ENCODE data around the gene KBTBD8.

KBTBD8 gene, protein sequence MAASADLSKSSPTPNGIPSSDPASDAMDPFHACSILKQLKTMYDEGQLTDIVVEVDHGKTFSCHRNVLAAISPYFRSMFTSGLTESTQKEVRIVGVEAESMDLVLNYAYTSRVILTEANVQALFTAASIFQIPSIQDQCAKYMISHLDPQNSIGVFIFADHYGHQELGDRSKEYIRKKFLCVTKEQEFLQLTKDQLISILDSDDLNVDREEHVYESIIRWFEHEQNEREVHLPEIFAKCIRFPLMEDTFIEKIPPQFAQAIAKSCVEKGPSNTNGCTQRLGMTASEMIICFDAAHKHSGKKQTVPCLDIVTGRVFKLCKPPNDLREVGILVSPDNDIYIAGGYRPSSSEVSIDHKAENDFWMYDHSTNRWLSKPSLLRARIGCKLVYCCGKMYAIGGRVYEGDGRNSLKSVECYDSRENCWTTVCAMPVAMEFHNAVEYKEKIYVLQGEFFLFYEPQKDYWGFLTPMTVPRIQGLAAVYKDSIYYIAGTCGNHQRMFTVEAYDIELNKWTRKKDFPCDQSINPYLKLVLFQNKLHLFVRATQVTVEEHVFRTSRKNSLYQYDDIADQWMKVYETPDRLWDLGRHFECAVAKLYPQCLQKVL

DNA sequence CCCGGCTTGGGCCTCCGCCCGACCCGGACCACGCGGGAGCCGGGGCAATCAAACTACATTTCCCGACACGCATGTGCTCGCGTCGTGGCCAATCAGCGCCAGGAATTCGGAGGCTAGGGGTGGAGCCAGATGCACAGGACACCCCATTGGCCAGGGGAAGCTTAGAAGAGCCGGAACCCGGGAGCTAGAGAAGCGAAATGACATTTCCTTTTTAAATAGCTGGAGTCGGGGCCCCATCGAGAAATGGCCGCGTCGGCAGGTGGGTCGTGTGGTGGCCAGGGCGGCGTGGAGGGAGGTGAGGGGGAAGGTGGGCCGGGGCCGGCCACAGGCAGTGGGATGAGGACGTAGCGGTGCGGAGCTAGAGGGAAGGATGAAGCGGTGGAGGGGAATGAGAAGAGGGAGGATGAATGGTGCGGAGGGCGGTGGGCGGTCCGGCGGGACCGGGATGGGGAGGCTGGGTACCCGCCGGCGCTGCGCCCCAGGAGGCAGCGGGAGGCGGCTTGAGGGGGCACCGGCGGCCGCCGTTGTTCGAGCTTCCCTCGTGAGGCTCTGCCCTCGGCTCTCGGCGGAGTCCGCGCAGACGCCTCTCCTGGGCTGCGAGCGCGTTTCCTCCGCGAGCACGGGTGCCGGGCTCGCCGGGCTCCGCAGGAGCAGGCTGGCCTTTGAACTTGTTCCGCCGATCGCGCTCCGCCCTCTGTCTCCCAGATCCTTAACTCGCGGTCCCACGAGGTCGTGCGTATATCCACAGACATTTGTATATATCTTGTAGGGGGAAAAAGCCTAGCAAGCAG lies at the start of gene KBTBD8:
Gene KBTBD8 (plus strand): TSS at position 195 of the 791 bp plus-strand sequence. CDS start 49 bp downstream, at position 244.
- DNase-seq (ENCODE audit: low read depth) = peak; percentile 72

DNA sequence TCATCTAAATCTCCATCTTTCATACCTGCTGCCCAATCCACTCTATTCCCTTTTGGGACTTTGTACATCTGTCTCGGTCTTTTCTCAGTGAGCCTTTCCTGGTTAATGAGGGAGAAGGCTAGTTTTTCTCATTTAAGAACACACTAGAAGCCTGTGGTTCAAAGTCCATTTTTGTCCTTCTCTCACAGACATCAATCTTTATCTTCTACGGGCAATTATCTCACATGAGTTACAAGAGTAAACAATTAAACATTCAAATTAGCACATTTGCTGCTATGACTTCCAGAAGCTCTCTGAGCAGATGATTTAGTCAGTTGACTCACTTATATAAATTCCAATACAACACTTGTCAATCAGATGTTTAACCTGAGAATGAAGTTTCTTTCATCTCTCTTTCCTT lies 49.3 kb upstream of the KBTBD8 start:
- DNase-seq (ENCODE audit: low read depth) = no peak

DNA sequence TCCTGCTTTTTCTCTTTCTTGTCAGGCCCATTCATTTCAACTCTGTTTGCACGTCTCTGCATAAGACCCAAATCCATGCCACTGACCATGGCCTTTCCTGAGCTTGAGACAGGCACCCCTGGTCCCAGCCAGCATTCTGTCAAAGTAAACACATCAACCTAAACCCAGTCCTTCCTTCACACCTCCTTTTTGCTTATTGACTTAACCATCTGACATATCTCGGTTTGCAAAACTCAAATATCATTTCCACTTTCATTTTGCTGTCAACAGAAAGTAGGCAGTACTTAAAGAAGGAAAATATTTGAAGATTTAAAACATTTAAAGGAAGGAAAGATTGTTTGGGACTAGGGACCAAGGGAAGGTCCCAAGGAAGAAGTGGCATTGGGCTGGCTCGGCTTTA lies 48.2 kb upstream of the KBTBD8 start:
- DNase-seq (ENCODE audit: low read depth) = no peak

DNA sequence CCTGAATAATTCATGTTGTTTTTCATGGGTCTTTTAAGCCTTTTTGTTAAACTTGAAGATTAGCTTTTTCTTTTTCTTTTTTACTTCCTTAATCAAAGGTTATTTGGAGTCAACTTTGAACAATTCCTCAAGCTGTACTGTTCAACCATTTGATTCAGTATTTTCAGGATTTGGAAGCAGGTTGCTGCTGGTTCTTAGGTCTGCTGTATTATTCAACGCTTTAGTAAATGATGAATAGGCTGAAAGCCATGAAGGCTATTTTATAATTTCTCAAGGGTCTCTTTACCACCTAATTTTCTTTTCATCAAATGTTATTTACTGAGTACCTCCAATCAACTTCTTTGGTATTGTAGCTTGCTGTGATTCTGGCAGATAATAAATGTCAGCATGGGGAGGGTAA lies 45.8 kb upstream of the KBTBD8 start:
- DNase-seq (ENCODE audit: low read depth) = no peak

DNA sequence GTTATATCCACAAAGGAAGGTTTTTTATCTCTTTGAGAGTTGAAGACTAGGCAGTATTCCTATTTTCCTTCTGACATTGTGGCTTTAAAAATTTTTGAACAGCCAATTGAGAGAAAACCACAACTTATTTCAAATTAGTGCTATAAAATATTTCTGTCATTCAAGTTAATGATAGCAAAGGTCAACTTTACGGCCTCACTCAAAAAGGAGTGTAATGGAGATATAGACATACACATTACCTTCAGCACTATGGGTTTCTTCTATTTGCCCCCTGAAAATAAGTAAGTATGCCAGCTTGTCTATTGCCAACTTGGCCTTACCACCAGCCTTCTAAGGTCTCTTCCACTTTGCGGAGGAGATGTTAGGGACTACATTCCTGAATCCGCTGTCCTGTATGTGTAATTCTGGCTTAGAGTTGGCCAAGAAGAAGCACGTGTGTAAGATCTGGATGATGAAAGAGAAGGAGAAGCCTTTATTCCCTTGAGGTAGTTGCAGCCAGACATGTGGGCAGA lies 44.1 kb upstream of the KBTBD8 start:
- no peak for DNase-seq (ENCODE audit: low read depth)

DNA sequence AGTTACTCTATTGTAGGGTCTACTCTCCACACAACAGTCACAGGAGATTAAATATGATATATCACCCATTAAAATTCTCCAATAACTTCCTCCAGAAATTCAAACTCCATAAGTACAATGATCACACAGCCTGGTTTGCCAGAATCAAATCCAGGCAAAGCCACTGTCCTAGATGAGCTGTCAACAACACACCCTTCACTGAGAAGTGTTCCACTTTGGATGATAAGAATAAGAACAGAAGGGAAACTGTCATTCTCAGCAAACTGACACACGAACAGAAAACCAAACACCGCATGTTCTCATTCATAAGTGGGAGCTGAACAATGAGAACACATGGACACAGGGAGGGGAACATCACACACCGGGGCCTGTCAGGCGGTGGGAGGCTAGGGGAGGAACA lies 41.4 kb upstream of the KBTBD8 start:
- DNase-seq (ENCODE audit: low read depth) = no peak

DNA sequence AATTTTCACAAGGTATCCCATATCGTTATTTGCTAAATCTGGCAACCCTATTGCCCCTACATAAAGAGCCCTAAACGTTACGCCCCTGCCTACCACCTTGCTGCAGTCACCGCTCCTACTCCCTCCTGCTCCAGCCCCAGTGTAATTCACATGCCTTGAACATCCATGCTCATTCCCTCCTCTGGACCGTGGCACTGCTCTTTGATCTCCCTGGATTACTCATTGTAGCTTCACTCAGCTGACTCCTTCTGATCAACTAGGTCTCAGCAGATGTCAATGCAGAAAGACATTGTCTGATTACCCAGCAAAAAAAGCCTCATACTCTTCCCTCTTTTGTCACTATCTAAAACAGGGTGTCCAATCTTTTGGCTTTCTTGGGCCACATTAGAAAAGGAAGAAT lies 40.7 kb upstream of the KBTBD8 start:
- no peak for DNase-seq (ENCODE audit: low read depth)

DNA sequence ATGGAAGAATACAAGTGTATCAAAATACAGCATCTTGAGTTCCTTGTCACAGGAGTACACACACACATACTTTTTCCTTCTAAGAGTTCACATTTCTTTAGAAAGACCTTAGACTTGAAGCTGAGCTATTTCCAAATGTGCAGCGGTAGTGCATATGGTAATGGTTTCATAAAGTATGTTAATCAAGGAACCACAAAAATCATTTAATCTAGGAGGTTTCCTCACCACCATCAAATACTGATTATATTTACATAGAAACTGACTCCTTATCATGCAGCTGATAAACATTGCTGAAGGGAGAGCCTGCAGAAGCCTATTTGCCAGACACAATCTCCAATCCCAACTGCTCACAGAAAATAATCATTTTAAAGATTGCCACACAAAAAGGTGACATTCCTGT lies 40.0 kb upstream of the KBTBD8 start:
- no peak for DNase-seq (ENCODE audit: low read depth)

DNA sequence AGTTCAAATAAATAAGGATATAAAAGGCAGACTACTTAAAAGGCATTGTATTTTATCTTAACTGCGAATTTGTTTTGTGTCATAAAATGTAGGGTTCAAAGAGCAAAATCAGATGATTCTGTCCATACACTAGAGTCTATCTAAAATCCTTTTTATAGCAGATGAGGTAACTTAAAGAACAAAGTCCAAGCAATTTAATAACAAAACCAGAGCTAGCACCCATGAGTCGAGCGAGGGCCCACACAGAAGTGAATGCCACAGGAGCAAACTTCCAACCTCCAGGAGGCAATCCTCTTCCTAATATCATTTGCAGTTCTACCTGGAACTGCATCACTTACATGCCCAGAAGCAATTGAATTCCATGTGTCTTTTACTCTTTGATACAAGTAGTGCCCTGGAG lies 35.4 kb upstream of the KBTBD8 start:
- no peak for DNase-seq (ENCODE audit: low read depth)

DNA sequence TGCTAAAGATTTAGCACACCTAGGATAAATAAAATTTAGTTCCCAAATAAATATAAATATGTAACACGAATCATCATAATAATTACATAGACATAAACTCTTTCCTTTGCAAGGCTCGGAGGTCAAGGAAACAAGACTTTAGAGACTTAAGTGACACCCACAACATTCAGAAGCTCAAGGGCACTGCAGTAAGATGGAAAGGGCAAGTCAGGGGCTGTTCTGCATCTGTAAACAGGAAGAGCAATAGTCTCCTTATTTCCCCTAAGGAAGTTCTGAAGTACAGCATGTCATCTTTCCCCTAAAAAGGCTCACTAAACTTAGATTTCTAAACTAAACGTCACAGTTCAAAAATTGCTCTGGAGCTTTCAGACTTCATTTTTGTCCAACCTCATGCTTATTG lies 26.9 kb upstream of the KBTBD8 start:
- DNase-seq (ENCODE audit: low read depth) = no peak

DNA sequence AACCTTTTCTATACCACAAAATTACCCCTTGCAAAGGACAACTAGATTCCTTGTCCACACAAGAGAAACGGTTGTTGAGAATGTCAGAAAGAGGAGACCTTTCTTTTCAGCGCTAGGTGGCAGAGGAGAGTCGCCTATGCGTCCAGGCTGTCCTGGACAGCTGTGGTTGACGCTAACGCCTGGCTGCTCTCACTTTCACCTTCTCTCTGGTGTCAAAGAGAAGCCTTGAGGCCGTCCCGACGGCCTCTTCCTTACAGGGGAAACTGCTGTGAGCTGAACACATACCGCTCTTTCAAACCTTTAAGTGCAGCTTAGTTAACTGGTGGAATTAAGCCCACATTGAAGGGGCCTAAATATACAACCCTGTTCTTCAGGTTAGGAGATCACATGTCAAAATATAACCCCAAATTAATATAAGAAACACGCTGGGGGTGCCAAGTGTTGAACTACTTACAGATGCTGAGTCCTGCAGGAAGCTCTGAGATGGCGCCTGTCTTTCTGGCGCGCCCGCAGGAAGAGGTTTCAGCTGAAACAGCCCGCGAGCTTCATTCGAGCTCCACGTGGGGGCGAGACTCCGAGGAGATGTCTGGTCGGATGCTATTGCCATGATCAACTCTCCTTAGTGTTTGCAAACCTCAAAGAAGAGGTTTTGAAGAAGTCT lies 26.1 kb upstream of the KBTBD8 start:
- DNase-seq (ENCODE audit: low read depth) = peak; percentile 12

DNA sequence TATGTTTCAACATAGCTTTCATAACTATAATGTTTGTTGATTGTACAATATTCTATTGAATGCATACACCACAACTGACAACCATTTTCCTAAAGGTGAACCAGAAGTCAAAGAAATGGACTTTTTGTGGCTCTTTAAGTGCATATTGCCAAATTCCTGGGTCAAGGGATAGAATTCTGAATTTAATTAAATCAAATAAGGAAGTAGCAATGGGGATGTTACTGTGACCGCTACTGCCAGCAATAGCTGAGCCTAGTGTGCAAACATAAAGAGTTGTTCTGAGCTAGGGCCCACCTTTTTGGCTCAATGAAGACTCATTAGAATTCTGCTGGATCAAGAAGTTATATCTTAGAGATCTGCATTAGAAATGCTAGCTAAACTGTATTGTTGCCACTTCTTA lies 17.3 kb upstream of the KBTBD8 start:
- DNase-seq (ENCODE audit: low read depth) = no peak

DNA sequence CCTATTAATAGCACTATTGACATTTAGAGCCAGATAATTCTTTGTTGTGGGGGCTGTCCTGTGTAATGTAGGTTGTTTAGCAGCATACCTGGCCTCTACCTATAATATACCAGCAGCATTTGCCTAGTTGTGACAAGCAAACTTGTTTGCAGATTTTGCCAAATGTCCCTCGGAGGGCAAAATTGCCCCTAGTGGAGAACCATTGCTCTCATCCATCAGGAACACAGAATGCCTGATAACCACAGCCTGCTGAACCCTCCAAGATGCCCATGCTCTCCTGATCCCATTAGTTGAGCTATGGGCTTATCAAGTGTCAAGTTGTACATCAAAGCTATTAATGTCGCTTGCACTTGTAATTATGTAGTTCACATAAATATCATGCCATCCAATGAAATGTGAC lies 15.0 kb upstream of the KBTBD8 start:
- no peak for DNase-seq (ENCODE audit: low read depth)

DNA sequence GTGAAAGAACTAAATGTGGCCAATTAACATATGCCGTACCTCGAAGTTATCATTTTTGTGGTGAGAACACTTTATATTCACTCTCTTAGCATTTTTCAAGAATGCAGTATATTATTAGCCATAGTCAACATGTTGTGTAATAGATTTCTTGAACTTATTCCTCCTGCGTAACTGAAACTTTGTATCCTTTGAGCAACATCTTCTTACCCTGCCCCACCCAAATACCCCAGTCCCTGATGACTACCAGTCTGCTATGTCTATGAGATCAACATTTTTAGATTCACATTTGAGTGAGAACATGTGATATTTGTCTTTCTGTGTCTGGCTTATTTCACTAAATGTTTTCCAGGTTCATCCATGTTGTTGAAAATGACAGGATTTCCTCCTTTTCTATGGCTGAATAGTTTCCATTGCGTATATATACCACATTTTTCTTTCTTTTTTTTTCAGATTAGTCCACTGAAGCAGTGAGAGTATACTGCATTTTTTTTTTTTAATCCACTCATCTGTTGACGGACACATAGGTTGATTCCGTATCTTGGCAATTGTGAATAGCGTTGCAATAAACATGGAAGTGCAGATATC lies 12.7 kb upstream of the KBTBD8 start:
- DNase-seq (ENCODE audit: low read depth) = no peak

DNA sequence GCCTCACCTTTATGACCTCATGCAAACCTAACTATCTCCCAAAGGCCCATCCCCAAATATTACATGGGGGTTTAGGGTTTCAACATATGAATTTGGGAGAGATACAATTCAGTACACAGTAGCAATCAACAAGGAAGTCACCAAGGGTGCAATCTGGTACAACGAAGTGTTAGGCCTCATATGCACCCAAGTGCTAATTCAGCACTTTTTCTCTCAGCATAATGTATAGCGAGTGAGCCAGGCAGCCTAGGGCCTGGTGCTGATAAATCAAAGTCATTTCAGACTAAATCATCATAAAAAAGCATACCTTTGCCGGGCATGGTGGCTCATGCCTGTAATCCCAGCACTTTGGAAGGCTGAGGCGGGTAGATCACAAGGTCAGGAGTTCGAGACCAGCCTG lies 11.7 kb upstream of the KBTBD8 start:
- DNase-seq (ENCODE audit: low read depth) = no peak

DNA sequence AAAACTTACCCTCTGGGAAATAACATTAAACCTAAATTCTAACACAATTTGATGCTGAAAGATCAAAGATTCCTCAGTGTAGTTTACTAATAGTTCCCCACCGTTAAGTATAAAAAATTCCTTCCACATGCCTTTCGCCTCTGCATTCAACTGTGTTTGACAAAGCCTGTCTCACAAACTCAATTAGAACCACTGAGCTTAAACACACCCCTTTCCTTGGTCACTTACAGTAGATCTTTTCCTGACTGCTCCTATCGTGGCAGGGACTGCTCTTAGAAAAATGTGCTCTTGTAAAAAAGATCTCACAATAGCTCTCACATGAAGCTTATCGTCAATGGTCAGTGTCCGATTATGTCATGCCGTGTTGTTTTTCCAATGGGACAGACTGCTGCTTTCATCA lies 8.9 kb upstream of the KBTBD8 start:
- no peak for DNase-seq (ENCODE audit: low read depth)

DNA sequence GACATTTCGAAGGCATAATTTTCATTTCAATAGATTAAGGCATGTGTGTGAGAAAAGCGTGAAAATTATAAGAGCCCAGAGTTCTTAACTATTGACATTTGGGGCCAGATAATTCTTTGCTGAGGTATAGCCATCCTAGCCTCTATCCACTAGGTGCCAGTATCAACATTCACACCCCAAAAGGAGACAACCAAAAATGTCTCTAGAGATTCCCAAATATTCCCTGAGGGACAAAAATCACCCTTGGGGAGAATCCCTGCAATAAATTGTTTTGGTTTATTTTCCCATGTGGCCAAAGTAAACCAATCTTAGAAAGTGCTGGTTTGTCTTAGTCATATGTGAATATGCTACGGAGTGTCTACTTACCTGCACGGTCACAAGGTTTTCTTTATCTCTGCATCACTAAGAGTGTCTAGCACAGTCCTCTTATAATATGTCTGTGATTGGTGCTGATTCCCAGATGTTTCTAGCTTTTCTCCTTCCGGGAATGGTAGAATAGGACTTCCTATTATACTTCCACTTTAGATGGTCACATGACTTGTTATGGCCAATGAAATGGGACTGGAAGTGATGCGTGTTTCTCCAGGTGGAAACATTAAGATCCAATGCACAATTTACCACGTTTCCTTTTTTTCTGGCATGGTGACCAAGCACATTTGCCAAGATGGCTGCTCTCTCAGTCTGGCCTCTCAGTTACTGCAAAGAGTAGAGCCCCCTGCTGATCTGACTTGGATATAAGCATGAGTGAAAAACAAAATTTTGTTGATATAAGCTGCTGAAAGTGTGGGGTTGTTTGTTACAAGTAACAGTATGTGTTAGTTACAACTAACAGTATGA lies 8.0 kb upstream of the KBTBD8 start:
- no peak for DNase-seq (ENCODE audit: low read depth)

DNA sequence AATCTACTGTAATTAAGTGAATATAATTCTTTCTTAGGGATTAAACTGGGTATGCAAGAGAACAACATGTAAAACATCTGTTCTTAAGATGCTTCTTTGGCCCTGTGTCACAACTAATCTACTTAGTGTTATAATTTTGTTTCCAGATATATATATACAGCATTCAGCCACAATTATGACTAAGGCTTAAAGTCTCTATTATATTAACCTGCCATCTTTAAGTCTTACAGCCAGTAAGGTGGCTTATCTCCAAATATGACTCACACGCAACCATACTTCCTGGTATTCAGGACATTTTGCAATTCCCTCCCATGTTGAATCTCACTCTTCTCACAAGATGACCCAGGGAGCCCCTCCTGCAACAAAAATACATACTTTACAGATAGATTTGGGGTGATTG lies 6.6 kb upstream of the KBTBD8 start:
- DNase-seq (ENCODE audit: low read depth) = no peak

DNA sequence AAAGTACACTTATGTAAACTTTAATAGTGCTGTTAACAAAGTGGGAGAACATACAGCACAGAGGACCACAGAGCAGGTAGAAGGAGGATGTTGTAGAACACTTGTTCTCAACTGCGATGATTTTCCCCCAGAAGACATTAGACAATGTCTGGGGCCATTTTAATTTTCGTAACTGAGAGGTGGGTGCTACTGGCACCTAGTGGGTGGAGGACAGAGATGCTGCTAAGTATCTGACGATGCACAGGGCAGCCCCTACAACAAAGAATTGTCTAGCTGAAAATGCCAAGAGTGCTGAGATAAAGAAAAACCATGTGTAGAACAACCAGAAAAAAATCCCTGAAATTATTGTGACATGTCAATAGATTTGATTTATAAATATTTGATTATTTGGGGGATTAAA lies 5.0 kb upstream of the KBTBD8 start:
- DNase-seq (ENCODE audit: low read depth) = no peak

DNA sequence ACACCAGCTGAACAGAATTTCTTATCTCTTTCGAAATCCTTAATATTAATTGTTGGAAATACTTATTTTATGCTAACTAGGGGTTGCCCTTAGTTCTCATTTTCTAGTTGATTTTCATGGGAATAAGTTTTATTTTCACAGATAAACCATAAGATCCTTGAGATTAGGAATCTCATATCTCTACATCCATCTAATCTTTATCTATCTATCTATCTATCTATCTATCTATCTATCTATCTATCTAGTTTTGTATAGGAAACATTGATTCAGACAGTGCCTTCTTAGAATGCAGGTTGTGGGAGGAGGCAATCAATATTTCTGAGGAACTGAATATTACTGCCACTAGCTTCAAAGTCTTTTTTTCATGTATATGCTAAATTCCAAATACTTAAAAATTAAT lies 3.5 kb upstream of the KBTBD8 start:
- DNase-seq (ENCODE audit: low read depth) = no peak

DNA sequence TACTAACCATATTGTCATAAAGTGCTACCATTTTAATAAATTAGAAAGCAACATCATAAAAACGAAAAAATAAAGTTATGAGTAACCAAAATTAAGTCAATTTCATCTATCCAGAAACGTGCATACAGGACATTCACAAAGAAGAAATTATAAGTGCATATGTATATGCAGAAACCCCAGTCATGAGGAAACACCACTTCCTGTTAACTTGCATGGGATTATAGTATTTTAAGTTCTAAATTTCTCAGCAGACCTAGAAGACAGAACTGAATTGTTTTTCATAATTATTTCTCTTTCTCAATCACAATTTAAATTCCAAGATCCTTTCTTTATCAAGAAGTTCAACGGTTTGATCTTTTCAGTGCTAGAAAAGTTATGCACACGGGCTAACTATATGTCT lies 1.4 kb upstream of the KBTBD8 start:
- no peak for DNase-seq (ENCODE audit: low read depth)
